Measurements from ENCODE around the gene ZSWIM4.
A peak's percentile ranks its signal among the peaks of the same experiment; 100 is the strongest.
"Not testable (repeated sequence)": the region's sequence is repeated elsewhere in the genome, so short reads cannot be mapped to it uniquely, and the experiment has no call there.

Gene ZSWIM4

DNA sequence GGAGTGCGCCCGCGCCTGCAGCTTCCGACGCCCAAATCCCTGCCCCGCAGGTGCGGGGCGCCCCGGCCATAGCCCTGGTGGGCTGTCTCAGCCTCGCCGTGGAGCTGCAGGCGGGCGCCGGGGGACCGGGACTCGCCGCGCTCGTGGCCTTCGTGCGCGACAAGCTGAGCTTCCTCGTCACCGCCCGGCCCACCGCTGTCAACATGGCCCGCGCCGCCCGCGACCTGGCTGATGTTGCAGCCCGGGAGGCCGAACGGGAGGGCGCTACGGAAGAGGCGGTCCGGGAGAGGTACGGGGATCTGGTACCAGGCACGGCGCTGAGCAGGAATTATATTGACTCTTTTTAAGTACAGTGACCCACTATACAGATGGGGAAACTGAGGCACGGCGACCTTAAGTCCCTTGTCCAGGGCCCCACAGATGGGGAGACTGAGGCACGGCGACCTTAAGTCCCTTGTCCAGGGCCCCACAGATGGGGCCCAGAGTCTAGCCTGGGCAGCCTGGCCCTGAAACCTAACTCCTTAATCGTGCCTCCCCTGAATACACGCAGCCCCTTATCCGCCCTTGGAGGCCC, 30.3 kb upstream of the ZSWIM4 start:
- intact Hi-C loops (cut with micrococcal nuclease): no loop called here
- Mint-ChIP-seq H3K27ac (peak overlapping the region; percentile 42), H3K27me3 (no peaks in the 10 kb centered on the region), H3K4me3 (peak overlapping the region; percentile 73), H3K4me1 (ENCODE audit: low read depth) (peaks cover 25% of the 10 kb centered on the region), H3K36me3 (ENCODE audit: low read depth) (peaks cover 79% of the 10 kb centered on the region), H3K9me3 (no peaks in the 10 kb centered on the region)

DNA sequence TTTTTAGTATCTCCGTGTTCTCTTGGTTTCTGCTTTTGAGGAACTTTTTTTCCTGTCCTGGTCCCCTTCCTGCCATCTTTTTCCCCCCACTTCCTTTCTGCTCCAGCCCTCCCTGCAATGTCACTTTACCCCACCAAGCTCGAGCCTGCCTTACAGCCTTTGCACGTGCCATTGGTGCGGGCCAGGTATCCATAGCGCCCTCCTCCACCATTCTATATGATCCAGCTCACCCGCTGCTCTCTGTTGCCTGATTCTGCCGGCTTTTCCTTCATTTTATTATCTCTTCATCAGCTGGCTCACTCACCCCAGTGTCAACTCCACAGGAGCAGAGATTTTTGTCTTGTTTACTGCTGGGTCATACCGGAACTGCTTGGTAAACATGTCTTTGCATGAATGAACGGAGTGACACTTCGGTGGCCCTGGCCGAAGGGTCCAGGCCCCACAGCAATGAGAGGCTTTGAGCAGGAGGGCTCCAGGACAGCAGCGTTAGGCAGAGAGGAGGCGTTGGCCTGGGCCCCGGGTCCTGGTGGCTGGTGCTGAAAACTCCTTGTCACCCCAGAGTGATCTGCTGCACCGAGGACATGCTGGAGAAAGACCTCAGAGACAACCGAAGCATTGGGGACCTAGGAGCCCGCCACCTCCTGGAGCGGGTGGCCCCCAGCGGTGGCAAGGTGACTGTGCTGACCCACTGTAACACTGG, 29.7 kb upstream of the ZSWIM4 start:
- intact Hi-C loops (cut with micrococcal nuclease): no loop called here
- H3K4me1 Mint-ChIP-seq (ENCODE audit: low read depth): peaks cover 25% of the 10 kb centered on the region
- H3K4me3 Mint-ChIP-seq: peak overlapping the region; percentile 73
- no peaks in the 10 kb centered on the region for H3K27me3 Mint-ChIP-seq
- peak overlapping the region; percentile 42 for H3K27ac Mint-ChIP-seq
- H3K9me3 Mint-ChIP-seq: no peaks in the 10 kb centered on the region
- H3K36me3 Mint-ChIP-seq (ENCODE audit: low read depth): peaks cover 79% of the 10 kb centered on the region

DNA sequence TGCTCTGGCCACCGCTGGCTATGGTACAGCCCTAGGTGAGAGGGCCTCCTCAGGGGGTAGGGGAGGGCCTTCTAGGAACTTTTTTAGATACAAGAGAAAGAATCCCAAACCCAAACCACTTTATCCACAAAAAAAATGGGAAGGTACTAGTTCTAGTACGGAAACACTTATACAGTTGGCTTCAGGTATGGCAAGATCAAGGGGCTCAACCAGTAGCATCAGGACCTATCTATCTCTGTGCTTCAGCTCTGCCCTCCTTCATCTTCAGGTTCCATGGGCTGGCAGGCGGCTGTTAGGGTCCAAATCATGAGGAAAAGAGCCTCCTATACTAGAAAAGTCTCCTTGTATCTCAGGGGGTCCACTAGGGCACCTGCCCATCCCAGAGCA, 29.2 kb upstream of the ZSWIM4 start:
- peaks cover 79% of the 10 kb centered on the region for H3K36me3 Mint-ChIP-seq (ENCODE audit: low read depth)
- H3K9me3 Mint-ChIP-seq: no peaks in the 10 kb centered on the region
- intact Hi-C loops (cut with micrococcal nuclease): no loop called here
- peaks cover 25% of the 10 kb centered on the region for H3K4me1 Mint-ChIP-seq (ENCODE audit: low read depth)
- H3K4me3 Mint-ChIP-seq: no peak overlapping the region
- H3K27me3 Mint-ChIP-seq: no peaks in the 10 kb centered on the region
- no peak overlapping the region for H3K27ac Mint-ChIP-seq

DNA sequence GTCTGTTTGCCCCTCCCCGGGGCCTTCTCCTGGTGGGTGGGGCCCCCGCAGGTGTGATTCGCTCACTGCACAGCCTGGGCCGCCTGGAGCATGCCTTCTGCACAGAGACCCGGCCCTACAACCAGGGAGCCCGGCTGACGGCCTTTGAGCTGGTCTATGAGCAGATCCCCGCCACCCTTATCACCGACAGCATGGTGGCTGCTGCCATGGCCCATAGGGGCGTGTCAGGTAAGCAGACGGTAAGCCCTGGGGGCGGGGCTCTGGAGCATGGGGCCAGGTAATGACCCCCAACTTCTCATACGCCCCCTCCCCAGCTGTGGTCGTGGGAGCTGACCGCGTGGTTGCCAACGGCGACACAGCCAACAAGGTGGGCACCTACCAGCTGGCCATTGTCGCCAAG, 26.7 kb upstream of the ZSWIM4 start:
- peaks cover 69% of the 10 kb centered on the region for H3K36me3 Mint-ChIP-seq (ENCODE audit: low read depth)
- no peak overlapping the region for H3K4me3 Mint-ChIP-seq
- intact Hi-C loops (cut with micrococcal nuclease): no loop called here
- H3K4me1 Mint-ChIP-seq (ENCODE audit: low read depth): peaks cover 23% of the 10 kb centered on the region
- H3K27ac Mint-ChIP-seq: no peak overlapping the region
- H3K9me3 Mint-ChIP-seq: no peaks in the 10 kb centered on the region
- no peaks in the 10 kb centered on the region for H3K27me3 Mint-ChIP-seq

DNA sequence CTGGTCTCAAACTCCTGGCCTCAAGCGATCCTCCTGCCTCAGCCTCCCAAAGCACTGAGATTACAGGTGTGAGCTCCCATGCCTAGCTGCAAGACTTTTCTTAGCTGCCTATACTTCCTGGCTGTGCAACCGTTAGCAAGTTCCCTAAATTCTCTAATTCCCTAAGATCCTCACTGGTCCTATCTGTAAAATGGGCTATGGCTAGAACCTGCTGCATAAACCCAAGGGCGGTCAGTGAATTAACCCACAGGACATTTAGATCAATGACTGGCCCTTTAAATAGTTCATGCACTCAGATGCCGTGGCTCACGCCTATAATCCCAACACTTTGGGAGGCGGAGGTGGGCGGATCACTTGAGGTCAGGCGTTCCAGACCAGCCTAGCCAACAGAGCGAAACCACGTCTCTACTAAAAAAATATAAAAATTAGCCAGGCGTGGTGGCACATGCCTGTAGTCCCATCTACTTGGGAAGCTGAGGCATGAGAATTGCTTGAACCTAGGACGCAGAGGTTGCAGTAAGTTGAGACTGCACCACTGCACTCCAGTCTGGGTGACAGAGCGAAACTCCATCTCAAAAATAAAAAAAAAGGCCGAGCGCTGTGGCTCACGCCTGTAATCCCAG, 25.1 kb upstream of the ZSWIM4 start:
- intact Hi-C loops (cut with micrococcal nuclease): no loop called here
- peaks cover 74% of the 10 kb centered on the region for H3K36me3 Mint-ChIP-seq (ENCODE audit: low read depth)
- H3K27ac Mint-ChIP-seq: no peak overlapping the region
- peaks cover 26% of the 10 kb centered on the region for H3K4me1 Mint-ChIP-seq (ENCODE audit: low read depth)
- H3K9me3 Mint-ChIP-seq: no peaks in the 10 kb centered on the region
- H3K4me3 Mint-ChIP-seq: no peak overlapping the region
- no peaks in the 10 kb centered on the region for H3K27me3 Mint-ChIP-seq

DNA sequence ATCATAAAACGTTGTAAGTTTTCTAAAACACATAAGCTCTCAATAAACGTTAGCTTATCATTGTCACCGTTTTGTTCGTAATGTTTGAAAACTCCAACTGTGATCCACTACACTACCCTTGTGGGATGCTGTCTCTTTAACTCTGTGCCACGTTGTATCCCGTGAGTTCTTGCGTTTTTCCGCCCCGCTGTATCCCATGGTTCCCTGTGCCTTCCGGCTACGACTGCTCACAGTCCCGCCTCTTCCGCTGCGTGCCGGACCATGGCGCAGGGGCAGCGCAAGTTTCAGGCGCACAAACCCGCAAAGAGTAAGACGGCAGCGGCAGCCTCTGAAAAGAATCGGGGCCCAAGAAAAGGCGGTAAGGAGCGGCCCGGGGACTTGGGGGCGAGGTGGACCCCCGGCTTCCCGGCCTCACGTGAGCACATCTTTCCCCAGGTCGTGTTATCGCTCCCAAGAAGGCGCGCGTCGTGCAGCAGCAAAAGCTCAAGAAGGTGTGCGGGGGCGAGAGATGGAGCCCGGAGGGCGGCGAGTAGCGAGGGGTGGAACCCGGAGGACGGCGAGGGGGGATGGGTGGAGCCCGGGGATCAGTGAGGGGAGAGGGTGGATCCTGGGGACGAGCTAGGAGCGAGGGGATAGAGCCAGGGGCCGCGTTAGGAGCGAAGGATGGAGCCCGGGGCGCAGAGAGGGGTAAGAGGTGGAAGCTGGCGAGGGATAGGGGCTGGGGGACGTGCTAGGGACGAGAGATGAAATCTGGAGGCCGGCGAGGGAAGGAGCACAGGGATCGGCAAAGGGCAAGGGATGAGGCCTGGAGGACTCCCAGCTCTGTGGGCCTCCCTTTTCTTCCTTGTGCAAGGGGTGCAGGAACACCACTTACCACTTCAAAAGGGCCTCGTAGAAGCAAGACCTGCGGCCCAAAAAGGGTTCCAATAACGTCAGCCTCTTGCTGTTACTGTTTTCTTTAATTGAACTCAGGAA, 20.7 kb upstream of the ZSWIM4 start, which contains the start of gene C19orf53:
Gene C19orf53 (plus strand): TSS at position 240 of the 975 bp plus-strand sequence. CDS start 22 bp downstream, at position 262.
- peaks cover 77% of the 10 kb centered on the region for H3K36me3 Mint-ChIP-seq (ENCODE audit: low read depth)
- peak within 1 kb of the TSS; percentile 98 for H3K27ac Mint-ChIP-seq
- H3K4me1 Mint-ChIP-seq (ENCODE audit: low read depth): peaks cover 29% of the 10 kb centered on the region
- intact Hi-C loops (cut with micrococcal nuclease): no loop called here
- H3K9me3 Mint-ChIP-seq: no peaks in the 10 kb centered on the region
- H3K27me3 Mint-ChIP-seq: no peaks in the 10 kb centered on the region
- peak within 1 kb of the TSS; percentile 100 for H3K4me3 Mint-ChIP-seq

DNA sequence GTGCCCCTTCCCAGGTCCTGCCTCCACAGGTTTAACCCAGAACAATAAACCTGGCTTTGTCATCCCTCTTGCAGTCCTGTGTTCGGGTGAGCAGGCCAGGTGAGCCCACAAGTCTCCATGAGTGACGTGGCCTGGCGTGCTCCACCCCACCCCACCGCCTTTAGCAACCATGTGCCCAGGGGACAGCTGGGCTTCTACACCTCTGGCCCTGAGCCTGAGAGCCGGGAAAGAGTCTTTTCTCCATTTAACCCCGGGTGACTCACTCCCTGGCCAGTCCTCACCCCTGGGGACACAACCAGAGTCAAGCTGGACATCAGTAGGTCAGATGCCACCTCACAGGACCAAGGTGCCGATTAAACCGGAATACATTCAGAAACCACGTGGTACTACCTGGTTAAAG, 16.8 kb upstream of the ZSWIM4 start:
- no peak overlapping the region for H3K27ac Mint-ChIP-seq
- intact Hi-C loops (cut with micrococcal nuclease): no loop called here
- H3K36me3 Mint-ChIP-seq (ENCODE audit: low read depth): peaks cover 50% of the 10 kb centered on the region
- peaks cover 2% of the 10 kb centered on the region for H3K27me3 Mint-ChIP-seq
- no peak overlapping the region for H3K4me3 Mint-ChIP-seq
- peaks cover 36% of the 10 kb centered on the region for H3K4me1 Mint-ChIP-seq (ENCODE audit: low read depth)
- H3K9me3 Mint-ChIP-seq: no peaks in the 10 kb centered on the region

DNA sequence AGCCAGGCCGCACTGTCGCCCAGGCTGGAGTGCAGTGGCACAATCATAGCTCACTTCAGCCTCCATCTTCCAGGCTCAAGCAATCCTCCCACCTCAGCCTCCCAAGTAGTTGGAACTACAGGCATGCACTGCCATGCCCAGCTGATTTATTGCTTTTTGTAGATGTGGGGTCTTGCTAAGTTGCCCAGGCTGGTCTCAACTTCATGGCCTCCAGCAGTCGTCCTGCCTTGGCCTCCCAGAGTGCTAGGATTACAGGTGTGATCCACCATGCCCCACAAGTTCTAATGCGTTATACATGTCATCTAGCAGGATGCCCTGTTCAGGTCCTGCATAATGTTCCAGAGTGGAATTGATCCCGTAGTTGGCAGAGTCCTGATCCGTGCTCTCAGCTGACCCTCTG, 16.4 kb upstream of the ZSWIM4 start:
- Mint-ChIP-seq H3K27me3 (peaks cover 2% of the 10 kb centered on the region), H3K4me3 (no peak overlapping the region), H3K27ac (no peak overlapping the region), H3K36me3 (ENCODE audit: low read depth) (peaks cover 50% of the 10 kb centered on the region), H3K9me3 (no peaks in the 10 kb centered on the region), H3K4me1 (ENCODE audit: low read depth) (peaks cover 36% of the 10 kb centered on the region)
- intact Hi-C loops (cut with micrococcal nuclease): no loop called here

DNA sequence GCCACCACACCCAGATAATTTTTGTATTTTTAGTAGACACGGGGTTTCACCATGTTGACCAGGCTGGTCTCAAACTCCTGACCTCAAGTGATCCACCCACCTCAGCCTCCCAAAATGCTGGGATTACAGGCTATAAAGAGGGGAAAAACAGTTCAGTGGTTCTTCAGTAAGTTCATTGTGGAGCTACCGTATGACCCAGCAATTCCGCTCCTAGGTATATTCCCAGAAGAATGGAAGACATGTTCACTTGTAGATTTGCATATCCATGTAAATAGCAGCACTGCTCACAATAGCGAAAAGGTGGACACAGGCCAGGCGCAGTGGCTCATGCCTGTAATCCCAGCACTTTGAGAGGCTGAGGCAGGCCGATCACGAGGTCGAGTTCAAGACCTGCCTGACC, 15.4 kb upstream of the ZSWIM4 start:
- H3K27ac Mint-ChIP-seq; intact Hi-C loops (cut with micrococcal nuclease); H3K9me3 Mint-ChIP-seq; H3K4me3 Mint-ChIP-seq; H3K27me3 Mint-ChIP-seq: not testable (repeated sequence)
- H3K36me3 Mint-ChIP-seq (ENCODE audit: low read depth): peaks cover 42% of the 10 kb centered on the region
- peaks cover 31% of the 10 kb centered on the region for H3K4me1 Mint-ChIP-seq (ENCODE audit: low read depth)

DNA sequence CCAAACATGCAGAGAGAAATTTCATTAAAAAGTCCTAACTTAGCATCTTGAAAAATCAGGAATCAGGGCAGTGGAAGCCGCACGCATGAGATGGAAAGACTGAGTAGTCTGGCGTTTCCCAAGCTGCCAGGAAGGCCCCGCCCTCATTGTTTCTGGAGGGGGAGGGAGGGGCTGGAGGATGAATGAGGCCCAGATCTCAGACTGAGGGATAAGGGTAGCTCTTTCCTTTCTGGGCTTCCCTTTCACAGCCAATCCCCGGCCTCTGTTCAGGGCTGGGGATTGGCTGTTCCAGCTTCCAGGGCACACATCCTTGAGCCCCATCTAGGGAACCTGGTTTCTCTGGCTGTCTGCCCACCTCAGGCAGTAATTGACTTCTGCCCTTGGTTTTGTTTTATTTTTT, 13.7 kb upstream of the ZSWIM4 start:
- peaks cover 4% of the 10 kb centered on the region for H3K27me3 Mint-ChIP-seq
- no peak overlapping the region for H3K27ac Mint-ChIP-seq
- H3K9me3 Mint-ChIP-seq: no peaks in the 10 kb centered on the region
- peaks cover 20% of the 10 kb centered on the region for H3K4me1 Mint-ChIP-seq (ENCODE audit: low read depth)
- no peak overlapping the region for H3K4me3 Mint-ChIP-seq
- intact Hi-C loops (cut with micrococcal nuclease): no loop called here
- H3K36me3 Mint-ChIP-seq (ENCODE audit: low read depth): peaks cover 33% of the 10 kb centered on the region

DNA sequence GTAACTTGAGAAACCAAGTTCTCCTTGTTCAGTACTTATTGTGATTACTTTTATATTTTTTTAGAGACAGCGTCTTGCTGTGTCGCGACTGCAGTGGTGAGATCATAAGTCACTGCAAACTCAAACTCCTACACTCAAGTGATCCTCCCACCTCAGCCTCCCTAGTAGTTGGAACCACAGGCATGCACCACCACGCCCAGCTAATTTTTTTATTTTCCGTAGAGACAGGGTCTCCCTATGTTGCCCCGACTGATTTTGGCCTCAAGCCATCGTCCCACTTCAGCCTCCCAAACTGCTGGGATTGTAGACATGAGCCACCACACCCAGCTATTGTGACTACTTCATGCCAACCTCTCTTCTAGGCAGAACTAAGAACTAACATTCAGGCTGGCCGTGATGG, 12.7 kb upstream of the ZSWIM4 start:
- H3K4me1 Mint-ChIP-seq (ENCODE audit: low read depth): peaks cover 24% of the 10 kb centered on the region
- H3K36me3 Mint-ChIP-seq (ENCODE audit: low read depth): peaks cover 23% of the 10 kb centered on the region
- H3K27me3 Mint-ChIP-seq: peaks cover 4% of the 10 kb centered on the region
- H3K27ac Mint-ChIP-seq: no peak overlapping the region
- intact Hi-C loops (cut with micrococcal nuclease): no loop called here
- H3K4me3 Mint-ChIP-seq: no peak overlapping the region
- no peaks in the 10 kb centered on the region for H3K9me3 Mint-ChIP-seq

DNA sequence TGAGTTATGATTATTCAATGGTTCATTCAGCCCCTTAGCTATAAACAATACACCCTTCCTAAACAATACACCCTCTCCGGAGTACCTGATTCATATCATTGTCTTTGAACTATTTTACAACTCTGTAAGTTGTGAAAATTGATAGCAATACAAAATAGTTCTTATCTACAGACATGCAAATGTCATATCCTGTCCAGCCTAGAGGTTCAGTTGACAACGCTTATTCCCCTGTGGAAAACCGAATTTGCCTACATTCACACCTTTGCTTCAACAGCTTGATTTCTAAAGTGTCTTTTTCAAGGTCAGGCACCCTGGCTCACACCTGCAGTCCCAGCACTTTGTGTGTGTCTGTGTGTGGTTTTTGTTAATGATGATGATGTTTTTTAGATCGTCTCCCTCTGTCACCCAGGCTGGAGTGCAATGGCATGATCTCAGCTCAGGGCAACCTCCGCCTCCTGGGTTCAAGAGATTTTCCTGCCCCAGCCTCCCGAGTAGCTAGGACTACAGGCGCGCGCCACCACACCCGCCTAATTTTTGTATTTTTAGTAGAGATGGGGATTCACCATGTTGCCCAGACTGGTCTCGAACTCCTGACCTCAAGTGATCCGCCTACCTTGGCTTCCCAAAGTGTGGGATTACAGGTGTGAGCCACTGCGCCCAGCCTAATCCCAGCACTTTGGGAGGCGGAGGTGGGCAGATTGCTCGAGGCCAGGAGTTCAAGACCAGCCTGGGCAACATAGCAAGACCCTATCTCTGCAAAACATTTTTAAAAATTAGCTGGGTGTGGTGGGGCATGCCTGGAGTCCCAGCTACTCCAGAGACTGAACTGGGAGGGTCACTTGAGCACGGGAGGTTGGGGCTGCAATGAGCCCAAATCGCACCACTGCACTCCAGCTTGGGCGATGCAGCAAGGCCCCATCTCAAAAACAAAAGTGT, 11.4 kb upstream of the ZSWIM4 start:
- peaks cover 4% of the 10 kb centered on the region for H3K27me3 Mint-ChIP-seq
- intact Hi-C loops (cut with micrococcal nuclease): no loop called here
- no peak overlapping the region for H3K4me3 Mint-ChIP-seq
- H3K36me3 Mint-ChIP-seq (ENCODE audit: low read depth): peaks cover 10% of the 10 kb centered on the region
- no peak overlapping the region for H3K27ac Mint-ChIP-seq
- no peaks in the 10 kb centered on the region for H3K9me3 Mint-ChIP-seq
- H3K4me1 Mint-ChIP-seq (ENCODE audit: low read depth): peaks cover 33% of the 10 kb centered on the region

Measured in dendritic cell treated with granulocyte-macrophage colony-stimulating factor and Interleukin-4, amounts not matched to agents 40 ng/mL and 50 ng/mL, for 4 days (primary cell).